HG03354 (cell line): ENCODE measurements around the gene PEX6.

Experiments used
- ATAC-seq: cut with Tn5 transposase; IDR thresholded peaks from one replicate; pipeline ENCODE4 v1.9.1; 2021; ENCODE audit warnings: mild to moderate bottlenecking; ENCODE audit not compliant: unreplicated experiment, poor library complexity, severe bottlenecking

Gene PEX6

DNA sequence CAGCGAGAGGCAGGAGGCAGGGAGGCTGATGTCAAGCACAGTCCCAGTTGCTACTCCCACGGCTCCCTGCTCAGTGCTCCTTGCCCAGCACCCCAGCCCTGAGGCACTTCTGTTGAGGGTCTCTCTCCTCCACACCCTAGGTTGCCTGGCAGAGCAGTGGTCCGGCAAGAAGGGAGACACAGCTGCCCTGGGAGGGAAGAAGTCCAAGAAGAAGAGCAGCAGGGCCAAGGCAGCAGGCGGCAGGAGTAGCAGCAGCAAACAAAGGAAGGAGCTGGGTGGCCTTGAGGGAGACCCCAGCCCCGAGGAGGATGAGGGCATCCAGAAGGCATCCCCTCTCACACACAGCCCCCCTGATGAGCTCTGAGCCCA is 40.6 kb downstream of the PEX6 start:
- no peak for ATAC-seq

DNA sequence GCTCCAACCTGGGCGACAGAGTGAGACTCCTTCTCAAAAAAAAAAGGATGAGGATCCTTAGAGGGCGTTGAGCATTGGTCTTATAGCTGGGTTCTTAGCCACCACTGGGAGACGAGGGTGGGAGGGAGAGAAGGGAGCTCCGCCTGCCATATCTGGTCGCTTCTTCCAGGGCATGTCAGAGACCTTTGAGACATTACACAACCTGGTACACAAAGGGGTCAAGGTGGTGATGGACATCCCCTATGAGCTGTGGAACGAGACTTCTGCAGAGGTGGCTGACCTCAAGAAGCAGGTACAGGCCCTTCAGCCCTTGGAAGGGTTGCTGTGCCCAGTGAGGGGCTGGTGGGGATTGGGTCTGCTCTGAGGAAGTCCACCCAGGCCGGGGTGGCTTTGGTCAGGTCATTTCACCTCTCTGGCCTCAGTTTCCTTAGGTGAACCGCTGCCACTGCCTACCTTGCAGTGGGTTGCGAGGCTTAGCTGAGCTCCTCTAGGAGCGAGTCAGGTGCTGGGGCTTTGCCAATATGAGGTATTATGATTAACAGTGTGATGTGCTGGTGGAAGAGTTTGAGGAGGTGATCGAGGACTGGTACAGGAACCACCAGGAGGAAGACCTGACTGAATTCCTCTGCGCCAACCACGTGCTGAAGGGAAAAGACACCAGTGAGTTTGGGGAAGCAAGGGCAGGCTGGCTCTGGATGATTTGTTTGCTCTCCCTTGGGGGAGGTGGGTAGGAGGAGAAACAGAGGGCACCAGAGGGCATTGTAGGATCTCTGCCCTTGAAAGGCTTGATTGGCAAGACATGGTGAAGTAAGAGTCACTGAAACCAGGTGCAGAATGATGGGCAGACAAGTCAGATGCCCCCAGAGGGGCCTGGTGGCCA is 41.2 kb downstream of the PEX6 start:
- ATAC-seq = no peak

DNA sequence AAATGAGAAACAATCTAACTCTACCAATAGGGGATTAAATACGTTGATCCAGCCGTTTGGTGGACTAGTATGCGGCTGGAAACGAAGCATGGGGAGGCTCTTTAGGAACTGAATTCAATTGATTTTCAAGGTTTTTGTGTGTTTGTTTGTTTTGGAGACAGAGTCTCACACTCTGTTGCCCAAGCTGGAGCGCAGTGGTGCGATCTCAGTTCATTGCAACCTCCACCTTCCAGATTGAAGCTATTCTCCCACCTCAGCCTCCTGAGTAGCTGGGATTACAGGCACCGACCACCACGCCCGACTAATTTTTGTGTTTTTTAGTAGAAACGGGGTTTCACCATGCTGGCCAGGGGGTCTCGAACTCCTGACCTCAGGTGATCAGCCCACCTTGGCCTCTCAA is 42.6 kb downstream of the PEX6 start:
- no peak for ATAC-seq

DNA sequence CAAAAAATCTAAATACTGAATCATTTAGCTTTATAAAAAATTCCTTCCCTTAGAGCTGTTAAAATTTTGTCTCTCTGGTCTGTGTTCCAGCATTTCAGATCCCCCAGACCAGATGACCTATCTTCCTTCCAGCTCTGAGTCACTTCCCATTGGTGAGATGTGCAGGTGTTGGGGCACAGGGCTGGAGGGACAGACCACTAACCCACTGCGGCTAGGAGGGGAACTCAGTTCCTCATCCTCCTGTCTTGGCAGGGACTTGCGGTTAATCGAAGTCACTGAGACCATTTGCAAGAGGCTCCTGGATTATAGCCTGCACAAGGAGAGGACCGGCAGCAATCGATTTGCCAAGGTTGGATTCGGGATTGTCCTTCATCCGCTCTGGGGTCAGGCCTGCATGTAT is 43.7 kb downstream of the PEX6 start:
- ATAC-seq = no peak

DNA sequence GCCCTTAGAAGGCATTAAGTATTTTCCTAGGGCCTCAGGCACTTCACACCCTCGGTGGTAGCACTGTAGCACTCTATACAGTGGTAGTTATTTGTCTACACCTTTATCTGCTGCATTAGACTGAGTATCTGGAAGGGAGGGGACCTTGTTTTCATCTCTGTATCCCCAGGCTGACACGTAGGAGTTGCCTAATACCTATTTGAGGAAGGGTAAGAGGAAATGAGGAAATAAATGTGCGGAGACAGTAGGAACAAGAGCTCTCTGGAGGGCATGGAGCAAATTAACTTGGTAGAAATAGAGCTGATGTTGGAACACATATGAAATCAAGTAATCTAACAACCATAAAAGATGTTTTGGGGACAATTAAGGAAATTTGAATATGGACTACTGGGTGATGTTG is 45.8 kb downstream of the PEX6 start:
- no peak for ATAC-seq

DNA sequence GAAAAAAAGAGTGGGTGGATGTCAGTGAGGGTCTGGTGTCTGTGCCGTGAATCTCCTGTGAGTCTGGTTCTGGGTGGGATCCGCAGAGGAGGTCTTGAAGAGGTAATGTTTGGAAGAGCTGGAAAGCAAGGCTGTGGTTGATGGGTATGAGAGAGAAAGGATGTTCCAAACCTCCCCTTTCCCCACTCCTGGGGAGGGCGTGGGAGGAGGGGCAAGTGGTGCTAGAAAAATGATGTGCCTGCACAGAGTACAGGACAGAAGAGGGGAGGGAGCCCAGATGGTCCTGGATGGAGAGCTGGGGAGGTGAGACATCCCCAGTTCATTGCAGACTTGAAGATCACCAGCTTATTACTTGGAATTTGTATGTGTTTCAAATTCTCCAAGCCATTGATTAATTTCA is 46.6 kb downstream of the PEX6 start:
- ATAC-seq = no peak

DNA sequence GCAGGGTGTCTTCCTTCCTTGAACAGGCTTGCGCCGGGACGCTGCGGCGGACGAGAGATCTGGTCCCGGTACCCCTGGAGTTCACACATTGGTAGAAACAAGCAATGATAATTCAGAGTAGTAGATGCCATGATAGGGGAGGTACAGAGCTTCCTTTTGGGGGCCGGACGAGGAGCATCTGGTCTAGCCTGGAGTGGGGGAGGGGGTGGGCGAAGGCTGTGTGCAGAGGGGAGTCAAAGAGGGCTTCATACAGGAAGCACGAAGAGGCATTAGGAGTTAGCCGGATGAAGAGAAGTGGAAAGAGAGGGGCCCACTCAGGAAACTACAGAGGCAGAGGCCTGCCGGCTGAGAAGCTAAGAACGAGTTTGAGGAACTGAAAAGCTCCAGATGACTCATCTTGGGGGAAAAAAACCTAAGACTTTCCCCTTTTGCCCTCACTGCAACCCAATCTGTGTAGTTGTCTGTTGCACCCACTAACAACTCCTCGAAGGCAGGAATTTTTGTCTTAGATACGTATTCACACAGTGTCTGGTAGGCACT is 49.1 kb downstream of the PEX6 start:
- peak; percentile 62 for ATAC-seq

DNA sequence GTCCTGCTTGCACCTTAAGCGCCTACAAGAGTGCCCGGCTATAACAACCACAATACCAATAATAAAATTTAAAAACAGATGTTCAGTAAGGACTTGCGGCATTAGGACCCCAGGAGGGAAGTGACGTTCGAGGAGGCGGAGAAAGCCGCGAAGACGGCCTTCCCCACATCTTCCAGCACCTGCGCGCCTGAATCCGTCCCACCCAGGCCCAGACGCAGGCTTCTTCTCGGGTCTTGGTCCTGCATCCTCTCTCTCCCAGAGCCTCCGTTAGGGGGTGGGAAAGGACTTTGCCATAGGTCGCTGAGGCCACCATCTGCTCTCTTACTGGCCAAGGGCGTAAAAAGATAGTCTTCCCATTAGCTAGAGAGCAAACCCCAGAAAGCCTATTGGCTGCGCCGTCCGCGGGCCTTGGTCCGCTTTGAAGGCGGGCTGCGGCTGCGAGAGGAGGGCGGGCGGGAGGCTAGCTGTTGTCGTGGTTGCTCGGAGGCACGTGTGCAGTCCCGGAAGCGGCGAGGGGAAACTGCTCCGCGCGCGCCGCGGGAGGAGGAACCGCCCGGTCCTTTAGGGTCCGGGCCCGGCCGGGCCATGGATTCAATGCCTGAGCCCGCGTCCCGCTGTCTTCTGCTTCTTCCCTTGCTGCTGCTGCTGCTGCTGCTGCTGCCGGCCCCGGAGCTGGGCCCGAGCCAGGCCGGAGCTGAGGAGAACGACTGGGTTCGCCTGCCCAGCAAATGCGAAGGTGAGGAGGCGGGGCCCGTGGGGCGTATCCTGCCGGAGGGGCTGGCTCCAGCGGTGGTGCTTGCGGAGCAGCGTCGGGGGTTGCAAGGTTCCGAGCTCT is 49.8 kb downstream of the PEX6 start, which contains the start of gene CNPY3:
Gene CNPY3, plus strand, starts transcription at position 495 of the 835 bp plus-strand sequence. Its CDS starts 91 bp downstream, at position 586.
- peak; percentile 80 for ATAC-seq

DNA sequence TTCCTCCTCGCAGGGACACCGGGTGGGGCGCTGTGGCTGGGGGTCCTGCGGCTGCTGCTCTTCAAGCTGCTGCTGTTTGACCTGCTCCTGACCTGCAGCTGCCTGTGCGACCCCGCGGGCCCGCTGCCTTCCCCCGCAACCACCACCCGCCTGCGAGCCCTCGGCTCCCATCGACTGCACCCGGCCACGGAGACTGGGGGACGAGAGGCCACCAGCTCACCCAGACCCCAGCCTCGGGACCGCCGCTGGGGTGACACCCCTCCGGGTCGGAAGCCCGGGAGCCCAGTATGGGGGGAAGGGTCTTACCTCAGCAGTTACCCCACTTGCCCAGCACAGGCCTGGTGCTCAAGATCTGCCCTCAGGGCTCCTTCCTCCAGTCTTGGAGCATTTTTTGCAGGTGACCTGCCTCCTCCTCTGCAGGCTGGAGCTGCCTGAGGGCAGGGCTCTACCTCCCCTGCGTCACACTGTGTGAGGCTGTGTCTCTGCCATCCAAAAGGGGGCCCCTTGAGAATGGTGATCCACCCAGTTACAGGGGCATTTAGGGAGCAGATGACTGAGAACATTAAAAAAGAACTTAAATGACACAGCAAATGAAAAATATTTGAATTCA is 53.6 kb downstream of the PEX6 start:
- no peak for ATAC-seq

DNA sequence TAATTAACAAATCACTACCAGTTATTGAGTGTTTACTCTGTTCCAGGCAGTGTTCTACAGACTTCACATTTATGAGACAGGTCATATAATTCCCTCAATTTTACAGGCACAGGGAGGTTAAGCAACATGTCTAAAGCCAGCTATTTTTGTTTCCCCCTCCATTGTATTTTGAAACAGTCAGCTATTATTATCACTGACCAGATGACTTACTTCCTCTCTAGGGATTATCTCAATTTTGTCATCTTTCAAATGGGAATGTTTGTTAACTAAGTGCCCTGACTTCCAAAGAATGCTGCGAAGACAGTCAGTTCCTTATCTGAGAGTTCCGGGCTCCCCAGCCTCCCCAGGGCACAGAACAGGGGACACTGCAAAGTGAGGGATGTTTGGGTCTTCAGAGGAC is 55.3 kb downstream of the PEX6 start:
- ATAC-seq = no peak

DNA sequence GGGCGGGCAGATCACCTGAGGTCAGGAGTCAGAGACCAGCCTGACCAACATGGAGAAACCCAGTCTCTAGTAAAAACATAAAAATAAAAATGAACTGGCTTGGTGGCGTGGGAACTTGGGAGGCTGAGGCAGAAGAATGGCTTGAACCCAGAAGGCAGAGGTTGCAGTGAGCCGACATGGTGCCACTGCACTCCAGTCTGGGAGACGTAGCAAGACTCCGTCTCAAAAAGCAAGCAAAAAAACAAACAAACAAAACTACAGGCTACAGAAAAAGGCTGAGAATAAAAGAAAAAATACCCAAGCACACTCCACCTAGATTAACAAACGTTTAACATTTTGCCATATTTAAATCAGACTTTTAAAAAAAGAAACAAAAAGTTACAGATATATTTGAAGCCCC is 57.2 kb downstream of the PEX6 start:
- no peak for ATAC-seq

DNA sequence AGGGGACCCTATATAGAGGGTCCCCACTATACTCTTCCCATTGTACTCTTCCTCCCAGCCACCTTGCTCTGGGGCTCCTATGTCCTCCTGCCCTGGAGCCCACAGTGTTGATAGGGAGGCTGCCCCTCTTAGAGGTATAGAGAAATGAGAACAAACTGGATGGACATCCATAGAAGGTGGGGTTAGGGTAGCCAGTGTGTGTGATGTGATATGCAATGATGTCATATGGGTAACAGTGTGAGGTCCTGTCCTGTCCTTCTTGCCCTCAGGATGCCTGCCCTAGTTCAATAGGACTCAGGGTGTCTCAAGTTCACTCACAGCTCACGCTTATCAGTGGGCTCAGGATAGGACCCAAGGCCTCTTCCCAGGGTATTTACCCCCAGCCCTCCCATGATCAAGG is 62.7 kb downstream of the PEX6 start:
- ATAC-seq = no peak

DNA sequence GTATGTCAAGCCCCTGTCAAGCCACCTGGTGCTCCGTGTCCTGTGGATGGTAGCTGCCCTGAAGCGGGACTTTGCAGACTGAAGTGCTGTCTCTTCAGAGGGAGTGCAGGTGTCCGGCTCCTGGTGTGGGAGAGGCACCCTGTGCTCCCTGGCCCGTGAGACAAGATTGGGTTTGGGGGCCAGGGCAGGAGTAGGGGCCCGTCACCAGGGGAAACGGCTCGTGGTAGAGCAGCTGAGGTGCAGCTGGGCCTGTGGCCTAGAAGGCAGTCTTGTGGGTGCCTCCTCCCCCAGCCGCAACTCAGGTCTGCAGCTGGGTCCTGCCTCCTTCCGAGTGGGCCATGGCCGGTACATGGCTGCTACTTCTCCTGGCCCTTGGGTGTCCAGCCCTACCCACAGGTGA is 63.2 kb downstream of the PEX6 start, which contains the start of gene PTCRA:
Gene PTCRA, plus strand, starts transcription at position 322 of the 400 bp plus-strand sequence. Its CDS starts 17 bp downstream, at position 339.
- ATAC-seq = peak; percentile 74

DNA sequence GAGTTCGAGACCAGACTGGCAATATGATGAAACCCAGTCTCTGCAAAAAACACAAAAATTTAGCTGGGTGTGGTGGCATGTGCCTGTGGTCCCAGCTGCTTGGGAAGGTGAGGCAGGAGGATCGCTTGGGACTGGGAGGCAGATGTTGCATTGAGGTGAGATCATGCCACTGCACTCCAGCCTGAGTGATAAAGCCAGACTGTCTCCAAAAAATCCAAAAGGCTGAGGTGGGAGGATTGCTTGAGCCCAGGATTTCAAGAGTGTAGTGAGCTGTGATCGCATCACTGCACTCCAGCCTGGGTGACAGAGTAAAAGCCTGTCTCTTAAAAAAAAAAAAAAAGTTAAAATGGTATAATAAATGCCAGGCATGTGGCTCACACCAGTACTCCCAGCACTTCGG is 64.4 kb downstream of the PEX6 start:
- no peak for ATAC-seq
